Choroid plexus epithelial cell (primary cell): Measurements from ENCODE around the gene CPA5.
A peak's percentile ranks its signal among the peaks of the same experiment; 100 is the strongest.

ENCODE experiments used
- DNase-seq: peaks from one replicate; pipeline ENCODE4 v3.0.0-alpha.2; 2010; ENCODE audit warnings: low read depth
- H3K4me3 ChIP-seq: 2 replicates; pipeline ENCODE4 v1.5.1; 2011; ENCODE audit warnings: low read depth, mild to moderate bottlenecking, control low read depth, low read length, moderate library complexity
- CTCF ChIP-seq: conservative IDR thresholded peaks from 2 replicates; pipeline ENCODE4 v1.5.1; 2011; ENCODE audit warnings: low read depth, mild to moderate bottlenecking, control low read depth, inconsistent platforms, low read length, moderate library complexity

CPA5 gene

DNA sequence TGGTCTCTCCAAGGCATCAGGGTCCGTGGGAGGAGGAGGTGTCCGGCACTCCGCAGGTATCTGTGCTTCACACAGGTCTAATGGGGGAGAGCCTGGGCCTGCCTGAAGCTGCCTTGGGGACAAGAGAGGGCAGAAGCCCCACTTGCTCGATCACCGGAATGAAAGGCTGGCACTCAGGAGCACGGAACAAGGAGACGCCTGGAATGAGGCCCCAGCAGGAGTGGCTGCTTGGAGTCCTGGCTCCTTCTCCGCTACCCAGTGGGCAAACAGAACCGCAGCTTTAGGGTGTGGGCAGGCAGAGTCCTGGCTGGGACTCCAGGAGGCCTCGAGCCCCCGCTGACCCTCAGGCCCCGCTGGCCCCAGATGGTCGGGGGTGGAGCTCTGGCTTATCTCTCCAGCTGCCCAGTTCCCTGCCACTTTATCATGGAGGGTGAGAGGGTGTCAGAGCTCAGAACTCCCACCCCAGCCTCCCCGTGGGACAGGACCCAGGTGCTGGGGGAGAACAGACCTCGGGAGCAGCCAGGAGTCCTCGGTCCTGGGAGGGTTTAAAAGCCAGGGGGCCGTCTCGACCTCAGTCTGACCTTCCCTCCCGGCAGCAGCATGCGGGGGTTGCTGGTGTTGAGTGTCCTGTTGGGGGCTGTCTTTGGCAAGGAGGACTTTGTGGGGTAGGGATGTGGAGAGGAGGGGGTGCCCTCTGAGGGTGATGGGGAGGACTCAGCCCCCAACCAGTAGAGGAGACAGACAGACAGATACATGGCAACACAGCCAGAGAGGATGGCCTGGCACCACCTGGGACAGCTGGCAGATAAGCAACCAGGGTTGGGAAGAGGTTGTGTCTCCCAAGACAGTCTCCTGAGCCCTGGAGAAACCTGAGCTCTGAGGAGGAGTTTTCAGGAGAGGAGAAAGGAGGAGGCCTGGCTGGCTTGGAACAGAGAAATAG, 35.6 kb downstream of the CPA5 start, which contains the start of gene CPA1:
TSS of gene CPA1 (plus strand) at position 574 of the 940 bp plus-strand sequence. CDS start at position 601, 27 bp downstream.
- no peak within 1 kb of the TSS for H3K4me3 ChIP-seq

DNA sequence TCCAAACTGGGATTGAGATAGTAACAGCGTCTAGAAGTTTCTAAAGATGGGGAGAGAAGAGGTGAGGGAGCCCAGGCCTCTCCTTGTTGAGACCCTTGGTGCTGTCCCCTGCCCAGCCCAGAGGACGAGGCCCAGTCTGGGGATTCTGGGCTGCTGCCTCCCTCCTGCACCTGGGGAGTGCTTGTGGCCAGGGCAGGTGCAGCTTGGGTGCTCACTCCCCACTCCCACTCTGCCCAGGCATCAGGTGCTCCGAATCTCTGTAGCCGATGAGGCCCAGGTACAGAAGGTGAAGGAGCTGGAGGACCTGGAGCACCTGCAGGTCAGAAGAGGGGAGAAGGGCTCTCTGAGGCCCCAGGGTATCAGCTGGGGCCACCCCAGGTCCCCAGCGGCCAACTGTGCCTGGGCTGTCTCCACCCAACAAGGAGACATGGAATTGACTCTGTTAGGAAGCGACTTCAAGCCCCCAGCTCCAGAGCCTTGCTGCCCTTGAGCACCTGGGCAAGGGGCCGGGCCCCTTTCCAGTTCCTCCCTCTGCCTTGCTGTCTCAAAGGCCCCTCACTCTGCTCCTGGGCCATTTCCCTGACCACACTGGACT, 36.3 kb downstream of the CPA5 start:
- DNase-seq, result no peak
- TF ChIP-seq CTCF, result no peak
- no peak overlapping the region for H3K4me3 ChIP-seq

More for the DNA sequence above, 35.6 kb downstream of the CPA5 start, which contains the start of gene CPA1:
- TF ChIP-seq CTCF, result no peak
- DNase-seq, result no peak

- TF ChIP-seq CTCF, result peak; percentile 36
- DNase-seq, result no peak
- no peak overlapping the region for H3K4me3 ChIP-seq
These were observed 37.1 kb downstream of the CPA5 start for GRCh38 chr7:130381468-130382312.

GRCh38 chr7:130383187-130383980, 38.8 kb downstream of the CPA5 start:
- DNase-seq, result no peak
- no peak for TF ChIP-seq CTCF
- no peak overlapping the region for H3K4me3 ChIP-seq

DNA sequence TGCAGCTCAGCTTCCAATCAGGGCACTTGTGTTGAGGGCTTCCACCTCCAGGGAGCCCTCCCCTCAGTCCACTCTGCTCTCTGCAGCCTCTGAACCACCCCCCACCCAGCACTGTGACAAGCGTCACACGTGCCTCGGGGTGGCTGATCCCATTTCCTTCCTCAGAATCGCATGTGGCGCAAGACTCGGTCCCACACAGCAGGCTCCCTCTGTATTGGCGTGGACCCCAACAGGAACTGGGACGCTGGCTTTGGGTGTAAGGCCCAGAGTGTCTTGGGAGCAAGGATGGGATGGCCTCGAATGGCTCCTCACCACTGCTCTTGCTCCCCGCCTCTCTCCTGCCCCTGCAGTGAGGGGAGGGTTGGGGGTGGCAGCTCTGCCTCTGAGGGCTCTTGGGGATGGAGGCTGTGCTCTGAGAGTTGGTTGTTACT, 39.8 kb downstream of the CPA5 start:
- DNase-seq, result no peak
- no peak for TF ChIP-seq CTCF
- H3K4me3 ChIP-seq, result no peak overlapping the region
